Glomerular endothelial cell (primary cell): ENCODE measurements around the gene AZGP1. TPM values are rescaled to one million over a fixed set of nuclear protein-coding genes. Genes with fewer than 3 reads are reported as not detected.
A peak's percentile ranks its signal among the peaks of the same experiment; 100 is the strongest.
"Not testable (repeated sequence)": the region's sequence is repeated elsewhere in the genome, so short reads cannot be mapped to it uniquely, and the experiment has no call there.

Source experiments
- DNase-seq: peaks from one replicate; pipeline ENCODE4 v3.0.0-alpha.2; 2011; ENCODE audit warnings: low read depth, low spot score; ENCODE audit errors: extremely low read depth
- total RNA-seq: library from RNA; depleted of rRNA; stranded (reverse); fragments of >200 nt; gene quantifications from 2 replicates; pipeline ENCODE4 v1.2.3, GENCODE V29; 2015

Gene AZGP1
- total RNA-seq, result not detected in 2 replicates

GRCh38 chr7:99975782-99976521 lies at the start of gene AZGP1:
TSS of gene AZGP1 (minus strand) at chr7:99976031. CDS start at chr7:99976020, 11 bp downstream.
- no peak for DNase-seq

- DNase-seq, result no peak
These were observed 48.3 kb upstream of the AZGP1 start for GRCh38 chr7:100024020-100024619.

- DNase-seq, result no peak
These were observed 47.7 kb upstream of the AZGP1 start for GRCh38 chr7:100023526-100023925.

GRCh38 chr7:100022621-100023020 lies 46.8 kb upstream of the AZGP1 start:
- DNase-seq, result no peak

GRCh38 chr7:100021297-100021696 lies 45.5 kb upstream of the AZGP1 start:
- DNase-seq, result no peak

- DNase-seq, result no peak
These were observed 44.1 kb upstream of the AZGP1 start for GRCh38 chr7:100019908-100020307.

GRCh38 chr7:100017875-100018274 lies 42.0 kb upstream of the AZGP1 start:
- DNase-seq, result no peak

GRCh38 chr7:100017300-100017699 lies 41.5 kb upstream of the AZGP1 start:
- DNase-seq, result no peak

- DNase-seq, result no peak
These were observed 40.5 kb upstream of the AZGP1 start for GRCh38 chr7:100016215-100016901.

GRCh38 chr7:100015232-100016214 lies 39.7 kb upstream of the AZGP1 start, which contains the start of gene ZKSCAN1:
TSS of gene ZKSCAN1 (plus strand) at chr7:100015596. CDS start at chr7:100023507, 7,911 bp downstream.
- peak; percentile 76 for DNase-seq

- no peak for DNase-seq
These were observed 37.5 kb upstream of the AZGP1 start for GRCh38 chr7:100013328-100013676.

GRCh38 chr7:100012385-100013327 lies 36.8 kb upstream of the AZGP1 start:
- not testable (repeated sequence) for DNase-seq

GRCh38 chr7:100011516-100011915 lies 35.7 kb upstream of the AZGP1 start:
- DNase-seq, result no peak

GRCh38 chr7:100010901-100011300 lies 35.1 kb upstream of the AZGP1 start:
- DNase-seq, result no peak

- not testable (repeated sequence) for DNase-seq
These were observed 34.1 kb upstream of the AZGP1 start for GRCh38 chr7:100009952-100010351.

GRCh38 chr7:100008525-100008924 lies 32.7 kb upstream of the AZGP1 start:
- DNase-seq, result no peak

GRCh38 chr7:100007887-100008286 lies 32.1 kb upstream of the AZGP1 start:
- DNase-seq, result no peak

- no peak for DNase-seq
These were observed 28.2 kb upstream of the AZGP1 start for GRCh38 chr7:100003711-100004661.
